PFSK-1 (cell line): ENCODE data around the gene TMPRSS9.

Source experiments
- FOXP2 ChIP-seq: optimal IDR thresholded peaks from 2 replicates; pipeline ENCODE3; 2011; ENCODE audit warnings: borderline replicate concordance, control low read depth, inconsistent platforms; ENCODE audit not compliant: insufficient read depth; ENCODE audit errors: extremely low read length, extremely low read depth
- POLR2AphosphoS5 ChIP-seq: IDR thresholded peaks from 2 replicates; pipeline ENCODE4 v1.6.1; 2012; ENCODE audit warnings: low read depth, mild to moderate bottlenecking, control low read depth, low read length, moderate library complexity
- REST ChIP-seq, 2 experiments: IDR thresholded peaks; 2 replicates each; pipeline versions ENCODE4 v1.6.1 to v1.8.0; 2011 to 2012; ENCODE audit warnings: low read depth in 2 of 2, low read length in 2 of 2, control low read depth in 1 of 2, inconsistent platforms in 1 of 2, mild to moderate bottlenecking in 1 of 2, moderate library complexity in 1 of 2; ENCODE audit not compliant: insufficient read depth in 1 of 2
- SIN3A ChIP-seq: IDR thresholded peaks from 2 replicates; pipeline ENCODE4 v1.6.1; 2012; ENCODE audit warnings: mild to moderate bottlenecking, low read length, moderate library complexity, borderline replicate concordance; ENCODE audit not compliant: insufficient read depth
- TAF1 ChIP-seq: IDR thresholded peaks from 2 replicates; pipeline ENCODE4 v1.6.1; 2012; ENCODE audit warnings: low read length, control low read depth, borderline replicate concordance; ENCODE audit not compliant: insufficient read depth

TMPRSS9 gene

GRCh38 chr19:2419754-2420153, 59.7 kb downstream of the TMPRSS9 start:
- no peak for TF ChIP-seq SIN3A
- no peak for TF ChIP-seq TAF1
- no peak for TF ChIP-seq POLR2AphosphoS5
- TF ChIP-seq REST (IDR thresholded peaks at IDR 0.05; ENCODE audit: insufficient read depth in 1 of 2, low read depth in 2 of 2, low read length in 2 of 2), result no peak
- no peak for TF ChIP-seq FOXP2

GRCh38 chr19:2420490-2420889, 60.4 kb downstream of the TMPRSS9 start:
- TF ChIP-seq SIN3A, result no peak
- TF ChIP-seq POLR2AphosphoS5, result 0 out of 2 replicates have a peak, but pooled peaks have one; percentile 27
- TF ChIP-seq FOXP2, result no peak
- TF ChIP-seq TAF1, result no peak
- no peak for TF ChIP-seq REST (IDR thresholded peaks at IDR 0.05; ENCODE audit: insufficient read depth in 1 of 2, low read depth in 2 of 2, low read length in 2 of 2)

GRCh38 chr19:2421581-2422306, 61.7 kb downstream of the TMPRSS9 start:
- TF ChIP-seq TAF1, result no peak
- no peak for TF ChIP-seq REST (IDR thresholded peaks at IDR 0.05; ENCODE audit: insufficient read depth in 1 of 2, low read depth in 2 of 2, low read length in 2 of 2)
- TF ChIP-seq FOXP2, result no peak
- TF ChIP-seq SIN3A, result no peak
- TF ChIP-seq POLR2AphosphoS5, result no peak

GRCh38 chr19:2423071-2423914, 63.2 kb downstream of the TMPRSS9 start:
- no peak for TF ChIP-seq POLR2AphosphoS5
- no peak for TF ChIP-seq REST (IDR thresholded peaks at IDR 0.05; ENCODE audit: insufficient read depth in 1 of 2, low read depth in 2 of 2, low read length in 2 of 2)
- no peak for TF ChIP-seq TAF1
- no peak for TF ChIP-seq SIN3A
- TF ChIP-seq FOXP2, result no peak
